HL-60 (cell line): Measurements from ENCODE around the gene GRID2.
"Not testable (repeated sequence)": the region's sequence is repeated elsewhere in the genome, so short reads cannot be mapped to it uniquely, and the experiment has no call there.

Experiments
- DNase-seq, 2 experiments: peaks; one replicate each; pipeline ENCODE4 v3.0.0-alpha.2; 2010 to 2020; ENCODE audit warnings: low read depth in 1 of 2, low spot score in 1 of 2
- H3K27ac ChIP-seq: fragments of 250-450 bp; sonication (Bioruptor Pico); replicated peaks from 2 replicates; pipeline ENCODE4 v1.5.1; 2020; ENCODE audit warnings: mild to moderate bottlenecking, moderate library complexity
- H3K27me3 ChIP-seq: fragments of 250-450 bp; sonication (Bioruptor Pico); 2 replicates; pipeline ENCODE4 v1.5.1; 2021; ENCODE audit warnings: mild to moderate bottlenecking, moderate library complexity; ENCODE audit not compliant: insufficient read depth, poor library complexity, severe bottlenecking
- H3K4me3 ChIP-seq: replicated peaks from 2 replicates; pipeline ENCODE4 v1.5.1; 2011; ENCODE audit warnings: mild to moderate bottlenecking, control low read depth, low read length; ENCODE audit not compliant: insufficient read depth
- GABPA ChIP-seq: IDR thresholded peaks from 2 replicates; pipeline ENCODE4 v1.6.1; 2012; ENCODE audit warnings: low read depth
- POLR2AphosphoS5 ChIP-seq: IDR thresholded peaks from 2 replicates; pipeline ENCODE4 v1.6.1; 2012; ENCODE audit warnings: low read depth
- SPI1 ChIP-seq: IDR thresholded peaks from 2 replicates; pipeline ENCODE4 v1.6.1; 2012; ENCODE audit warnings: low read depth, mild to moderate bottlenecking, borderline replicate concordance
- TF ChIP-seq, protein P1 (sequence below): IDR thresholded peaks from one replicate; pipeline ENCODE4 v1.5.1; 2011; ENCODE audit warnings: low read length, control low read depth, inconsistent platforms; ENCODE audit not compliant: insufficient read depth
- TF ChIP-seq, protein P2 (sequence below): IDR thresholded peaks from 2 replicates; pipeline ENCODE4 v1.6.1; 2012; ENCODE audit warnings: low read depth; ENCODE audit not compliant: insufficient replicate concordance

GRID2 gene

DNA sequence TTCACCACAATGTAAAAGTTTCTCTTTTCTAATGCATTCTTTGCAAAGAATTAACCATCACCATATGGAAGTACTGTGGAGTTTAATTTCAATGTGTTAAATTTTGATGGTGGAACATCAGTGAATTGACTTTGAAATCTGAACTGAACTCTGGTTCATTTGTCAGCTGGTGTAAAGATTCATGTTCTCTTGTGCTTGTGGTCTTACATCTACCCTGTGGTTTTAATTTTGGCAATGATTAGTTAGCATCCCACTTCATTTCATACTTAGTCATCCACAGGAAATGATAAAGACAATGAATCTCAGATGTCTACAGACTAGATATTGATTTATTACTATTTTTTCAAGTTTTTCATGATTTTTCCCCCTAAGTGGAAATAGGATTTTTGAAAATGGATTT lies 77.8 kb downstream of the GRID2 start:
- TF ChIP-seq, protein P1, sequence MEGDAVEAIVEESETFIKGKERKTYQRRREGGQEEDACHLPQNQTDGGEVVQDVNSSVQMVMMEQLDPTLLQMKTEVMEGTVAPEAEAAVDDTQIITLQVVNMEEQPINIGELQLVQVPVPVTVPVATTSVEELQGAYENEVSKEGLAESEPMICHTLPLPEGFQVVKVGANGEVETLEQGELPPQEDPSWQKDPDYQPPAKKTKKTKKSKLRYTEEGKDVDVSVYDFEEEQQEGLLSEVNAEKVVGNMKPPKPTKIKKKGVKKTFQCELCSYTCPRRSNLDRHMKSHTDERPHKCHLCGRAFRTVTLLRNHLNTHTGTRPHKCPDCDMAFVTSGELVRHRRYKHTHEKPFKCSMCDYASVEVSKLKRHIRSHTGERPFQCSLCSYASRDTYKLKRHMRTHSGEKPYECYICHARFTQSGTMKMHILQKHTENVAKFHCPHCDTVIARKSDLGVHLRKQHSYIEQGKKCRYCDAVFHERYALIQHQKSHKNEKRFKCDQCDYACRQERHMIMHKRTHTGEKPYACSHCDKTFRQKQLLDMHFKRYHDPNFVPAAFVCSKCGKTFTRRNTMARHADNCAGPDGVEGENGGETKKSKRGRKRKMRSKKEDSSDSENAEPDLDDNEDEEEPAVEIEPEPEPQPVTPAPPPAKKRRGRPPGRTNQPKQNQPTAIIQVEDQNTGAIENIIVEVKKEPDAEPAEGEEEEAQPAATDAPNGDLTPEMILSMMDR: no peak
- TF ChIP-seq POLR2AphosphoS5 (no peak), GABPA (no peak), SPI1 (no peak)
- TF ChIP-seq, protein P2, sequence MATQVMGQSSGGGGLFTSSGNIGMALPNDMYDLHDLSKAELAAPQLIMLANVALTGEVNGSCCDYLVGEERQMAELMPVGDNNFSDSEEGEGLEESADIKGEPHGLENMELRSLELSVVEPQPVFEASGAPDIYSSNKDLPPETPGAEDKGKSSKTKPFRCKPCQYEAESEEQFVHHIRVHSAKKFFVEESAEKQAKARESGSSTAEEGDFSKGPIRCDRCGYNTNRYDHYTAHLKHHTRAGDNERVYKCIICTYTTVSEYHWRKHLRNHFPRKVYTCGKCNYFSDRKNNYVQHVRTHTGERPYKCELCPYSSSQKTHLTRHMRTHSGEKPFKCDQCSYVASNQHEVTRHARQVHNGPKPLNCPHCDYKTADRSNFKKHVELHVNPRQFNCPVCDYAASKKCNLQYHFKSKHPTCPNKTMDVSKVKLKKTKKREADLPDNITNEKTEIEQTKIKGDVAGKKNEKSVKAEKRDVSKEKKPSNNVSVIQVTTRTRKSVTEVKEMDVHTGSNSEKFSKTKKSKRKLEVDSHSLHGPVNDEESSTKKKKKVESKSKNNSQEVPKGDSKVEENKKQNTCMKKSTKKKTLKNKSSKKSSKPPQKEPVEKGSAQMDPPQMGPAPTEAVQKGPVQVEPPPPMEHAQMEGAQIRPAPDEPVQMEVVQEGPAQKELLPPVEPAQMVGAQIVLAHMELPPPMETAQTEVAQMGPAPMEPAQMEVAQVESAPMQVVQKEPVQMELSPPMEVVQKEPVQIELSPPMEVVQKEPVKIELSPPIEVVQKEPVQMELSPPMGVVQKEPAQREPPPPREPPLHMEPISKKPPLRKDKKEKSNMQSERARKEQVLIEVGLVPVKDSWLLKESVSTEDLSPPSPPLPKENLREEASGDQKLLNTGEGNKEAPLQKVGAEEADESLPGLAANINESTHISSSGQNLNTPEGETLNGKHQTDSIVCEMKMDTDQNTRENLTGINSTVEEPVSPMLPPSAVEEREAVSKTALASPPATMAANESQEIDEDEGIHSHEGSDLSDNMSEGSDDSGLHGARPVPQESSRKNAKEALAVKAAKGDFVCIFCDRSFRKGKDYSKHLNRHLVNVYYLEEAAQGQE: no peak
- Histone ChIP-seq H3K4me3 (no peak overlapping the region), H3K27me3 (no peaks in the 10 kb centered on the region), H3K27ac (no peak overlapping the region)
- no peak for DNase-seq

DNA sequence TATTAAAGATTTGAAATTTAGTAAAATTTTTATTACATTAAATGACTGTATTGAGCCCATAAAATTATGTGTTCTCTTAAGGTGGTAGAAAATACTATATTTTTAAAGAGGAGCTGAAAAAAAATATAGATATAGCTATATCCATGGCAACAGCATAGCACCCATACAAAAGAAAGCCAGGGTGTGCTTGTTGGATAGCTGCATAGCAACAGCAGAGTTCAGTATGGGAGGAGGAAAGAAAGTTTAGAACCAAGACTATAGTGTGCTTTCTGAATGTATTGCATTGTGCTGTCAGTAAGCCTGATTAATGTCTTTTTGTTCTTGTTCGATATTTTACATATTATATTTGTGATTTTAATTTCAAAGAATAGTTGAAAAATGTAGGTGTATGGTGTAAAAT lies 78.4 kb downstream of the GRID2 start:
- no peaks in the 10 kb centered on the region for H3K27me3 ChIP-seq
- no peak for TF ChIP-seq SPI1
- TF ChIP-seq, protein P1: no peak
- no peak for TF ChIP-seq POLR2AphosphoS5
- no peak for DNase-seq
- no peak overlapping the region for H3K4me3 ChIP-seq
- H3K27ac ChIP-seq: no peak overlapping the region

DNA sequence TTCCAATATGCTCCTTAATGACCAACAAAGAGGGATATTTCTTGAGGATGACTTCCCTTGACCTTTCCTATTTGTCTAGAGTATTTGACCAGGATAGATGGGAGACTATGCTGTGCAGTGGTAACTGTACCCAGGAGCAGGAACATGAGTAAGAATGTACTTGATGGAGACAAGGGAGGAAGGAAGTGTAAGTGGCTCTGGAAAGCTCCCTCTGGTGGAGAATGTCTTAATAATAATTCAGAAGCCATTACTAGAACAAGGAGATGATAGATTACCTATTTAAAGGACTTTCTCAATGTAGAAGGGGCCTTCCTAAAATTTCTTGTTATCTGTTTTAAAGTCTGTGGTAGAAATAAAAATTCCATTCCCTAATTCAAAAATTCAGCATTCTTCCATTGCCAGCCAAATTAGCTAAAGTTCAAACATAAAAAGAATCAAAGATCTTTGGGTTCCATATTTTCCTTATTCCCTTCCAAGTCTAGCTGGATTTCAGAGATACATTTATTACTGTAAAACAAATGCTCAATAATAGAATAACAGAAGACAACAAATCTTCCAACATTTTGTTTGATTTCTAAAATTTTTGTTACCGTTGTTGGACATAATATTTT lies 83.8 kb downstream of the GRID2 start:
- TF ChIP-seq, protein P1: peak; percentile 17
- TF ChIP-seq, protein P2: no peak
- peak; percentile 63; the same call in 1 of the 2 replicates for TF ChIP-seq SPI1
- Histone ChIP-seq H3K27me3 (no peaks in the 10 kb centered on the region), H3K27ac (no peak overlapping the region), H3K4me3 (no peak overlapping the region)
- peak in 1 of 2 experiments; percentile 14 for DNase-seq

DNA sequence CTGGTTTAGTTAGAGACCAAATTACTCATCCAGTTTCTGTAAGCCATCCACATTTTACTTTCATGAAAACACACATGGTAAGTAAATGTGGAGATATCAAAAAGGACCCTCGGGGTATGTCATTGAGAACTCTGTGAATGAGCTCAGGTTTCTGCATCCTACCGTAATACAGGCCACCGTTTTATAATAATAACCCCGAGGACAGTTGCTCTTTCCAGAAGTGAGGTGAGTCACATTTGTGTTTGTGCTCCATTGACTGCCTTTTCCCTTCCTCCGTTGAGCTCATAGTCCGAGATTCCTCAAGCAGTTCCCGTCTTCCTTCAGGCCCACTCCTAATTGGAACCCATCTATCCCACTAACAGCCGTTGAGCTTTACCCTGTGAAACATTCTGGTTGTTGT lies 95.3 kb downstream of the GRID2 start:
- Histone ChIP-seq H3K4me3 (no peak overlapping the region), H3K27me3 (no peaks in the 10 kb centered on the region), H3K27ac (no peak overlapping the region)
- no peak for DNase-seq
- TF ChIP-seq SPI1: no peak
- TF ChIP-seq, protein P1: no peak
- no peak for TF ChIP-seq POLR2AphosphoS5
- TF ChIP-seq, protein P2: no peak
- TF ChIP-seq GABPA: no peak

DNA sequence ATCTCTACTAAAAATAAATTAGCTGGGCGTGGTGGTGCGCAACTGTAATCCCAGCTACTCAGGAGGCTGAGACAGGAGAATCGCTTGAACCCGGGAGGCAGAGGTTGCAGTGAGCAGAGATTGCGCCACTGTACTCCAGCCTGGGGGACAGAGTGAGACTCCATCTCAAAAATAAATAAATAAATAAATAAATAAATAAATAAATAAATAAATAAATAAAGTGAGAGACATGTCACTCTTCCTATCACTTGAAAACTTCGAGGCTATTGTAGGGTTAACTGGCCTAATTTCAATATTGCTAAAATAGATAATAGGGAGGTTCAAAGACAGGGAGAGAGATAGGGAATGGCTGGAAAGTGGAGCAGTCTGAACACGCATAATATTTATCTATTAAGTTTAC lies 99.8 kb downstream of the GRID2 start:
- not testable (repeated sequence) for H3K27ac ChIP-seq, DNase-seq, H3K27me3 ChIP-seq, H3K4me3 ChIP-seq
